Measurements from ENCODE around the gene BPIFB1.

DNA sequence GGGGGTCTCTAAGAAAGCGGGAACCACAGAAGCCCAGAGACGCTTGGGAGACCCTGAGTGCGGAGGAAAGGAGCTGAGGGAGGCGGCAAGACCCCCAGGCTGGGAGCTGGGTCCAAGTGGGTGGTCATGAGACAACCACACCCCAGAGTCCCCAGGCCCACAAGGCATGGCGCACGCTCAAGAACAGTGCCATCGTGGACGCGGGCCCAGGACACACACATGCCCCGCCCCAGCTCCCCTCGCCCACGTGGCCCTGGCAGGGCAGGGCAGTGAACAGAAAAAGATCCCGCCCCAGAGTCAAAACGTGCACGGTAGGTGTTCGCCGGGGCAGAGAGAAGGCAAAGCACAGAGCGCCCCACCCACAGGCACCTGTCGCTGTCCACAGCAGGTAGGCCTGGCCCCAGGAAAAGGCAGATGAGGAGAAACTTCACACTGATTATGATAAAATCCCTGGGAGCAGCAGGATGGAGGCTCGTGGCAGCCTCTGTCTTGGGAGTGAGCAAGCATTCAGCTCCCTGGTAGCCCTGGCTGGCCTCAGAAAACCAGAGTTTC, 50.0 kb downstream of the BPIFB1 start:
- TF ChIP-seq, protein P1, sequence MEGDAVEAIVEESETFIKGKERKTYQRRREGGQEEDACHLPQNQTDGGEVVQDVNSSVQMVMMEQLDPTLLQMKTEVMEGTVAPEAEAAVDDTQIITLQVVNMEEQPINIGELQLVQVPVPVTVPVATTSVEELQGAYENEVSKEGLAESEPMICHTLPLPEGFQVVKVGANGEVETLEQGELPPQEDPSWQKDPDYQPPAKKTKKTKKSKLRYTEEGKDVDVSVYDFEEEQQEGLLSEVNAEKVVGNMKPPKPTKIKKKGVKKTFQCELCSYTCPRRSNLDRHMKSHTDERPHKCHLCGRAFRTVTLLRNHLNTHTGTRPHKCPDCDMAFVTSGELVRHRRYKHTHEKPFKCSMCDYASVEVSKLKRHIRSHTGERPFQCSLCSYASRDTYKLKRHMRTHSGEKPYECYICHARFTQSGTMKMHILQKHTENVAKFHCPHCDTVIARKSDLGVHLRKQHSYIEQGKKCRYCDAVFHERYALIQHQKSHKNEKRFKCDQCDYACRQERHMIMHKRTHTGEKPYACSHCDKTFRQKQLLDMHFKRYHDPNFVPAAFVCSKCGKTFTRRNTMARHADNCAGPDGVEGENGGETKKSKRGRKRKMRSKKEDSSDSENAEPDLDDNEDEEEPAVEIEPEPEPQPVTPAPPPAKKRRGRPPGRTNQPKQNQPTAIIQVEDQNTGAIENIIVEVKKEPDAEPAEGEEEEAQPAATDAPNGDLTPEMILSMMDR (IDR thresholded peaks at IDR 0.05) = no peak
- TF ChIP-seq POLR2A (IDR thresholded peaks at IDR 0.05) (no peak), EP300 (IDR thresholded peaks at IDR 0.05) (no peak), POLR2AphosphoS5 (IDR thresholded peaks at IDR 0.05) (no peak)
